Kidney (tissue), 14 donors: ENCODE data around the gene CTRL. TPM values are rescaled to one million over a fixed set of nuclear protein-coding genes. Genes with fewer than 3 reads are reported as not detected.
"Not testable (repeated sequence)": the region's sequence is repeated elsewhere in the genome, so short reads cannot be mapped to it uniquely, and the experiment has no call there.

Experiments used
- DNase-seq, 5 donors: peaks; one replicate each; pipeline ENCODE4 v3.0.0-alpha.2; 2013 to 2020
- FAIRE-seq: peaks from 2 replicates; lab custom pipeline; 2012; peaks lifted over from hg19 to GRCh38; lab: Jason Lieb, UNC
- H3K27ac ChIP-seq, 2 donors: one replicate each; pipeline ENCODE4 v1.7.0; 2013; ENCODE audit warnings: low read depth in 2 of 2, low read length in 2 of 2, inconsistent platforms in 1 of 2
- H3K27me3 ChIP-seq: one replicate; pipeline ENCODE4 v1.7.1; 2013; ENCODE audit warnings: low read length, inconsistent platforms; ENCODE audit not compliant: control insufficient read depth, insufficient read depth
- H3K36me3 ChIP-seq, 3 donors: one replicate each; pipeline versions ENCODE4 v1.7.0 to v1.7.1; 2013; ENCODE audit warnings: low read length in 3 of 3, control low read depth in 1 of 3, inconsistent platforms in 1 of 3; ENCODE audit not compliant: insufficient read depth in 3 of 3, control insufficient read depth in 2 of 3
- H3K4me1 ChIP-seq, 3 donors: one replicate each; pipeline versions ENCODE4 v1.7.0 to v1.7.1; 2013; ENCODE audit warnings: low read length in 3 of 3, inconsistent platforms in 1 of 3, low read depth in 1 of 3; ENCODE audit not compliant: control insufficient read depth in 2 of 3, insufficient read depth in 2 of 3
- H3K4me3 ChIP-seq, 3 donors: one replicate each; pipeline versions ENCODE4 v1.7.0 to v1.8.1; 2013; ENCODE audit warnings: low read length in 3 of 3, control low read depth in 1 of 3, inconsistent platforms in 1 of 3
- H3K9ac ChIP-seq, 3 donors: one replicate each; pipeline versions ENCODE4 v1.7.0 to v1.7.1; 2013; ENCODE audit warnings: low read length in 3 of 3, control low read depth in 1 of 3, inconsistent platforms in 1 of 3
- H3K9me3 ChIP-seq, 3 donors: one replicate each; pipeline versions ENCODE4 v1.7.0 to v1.7.1; 2013; ENCODE audit warnings: low read length in 3 of 3, control low read depth in 1 of 3, inconsistent platforms in 1 of 3; ENCODE audit not compliant: control insufficient read depth in 2 of 3, insufficient read depth in 1 of 3
- intact Hi-C: fragments of 100-400 bp; cut with DNase I; formaldehyde crosslinking; loops from one replicate; pipeline ENCODE4 v1.11.1; 2022
- polyA plus RNA-seq: library from polyadenylated mRNA; stranded (reverse); fragments of 350-450 nt; fragmentation: Illumina TruSeq; extraction: RNeasy Lipid Tissue Mini Kit (QIAGEN cat#74804); gene quantifications from one replicate; pipeline ENCODE4 v1.2.3, GENCODE V29; 2014; ENCODE audit warnings: low read depth, low replicate concordance; ENCODE audit not compliant: insufficient read depth
- total RNA-seq: library from RNA; stranded (reverse); fragmentation: NEBNext Ultra II Directional; extraction: Animal tissue kit (Norgen Biotek cat#: 25700); gene quantifications from one replicate; pipeline ENCODE4 v1.2.1, GENCODE V29; 2021
- TF ChIP-seq, protein P1 (sequence below): IDR thresholded peaks from 3 replicates; pipeline ENCODE4 v1.5.1; 2012; ENCODE audit warnings: mild to moderate bottlenecking, moderate library complexity, borderline replicate concordance; ENCODE audit not compliant: insufficient read depth; ENCODE audit errors: extremely low read depth
- donor health status: control.
- donor health status: control.
- donor health status: control.
- donor health status: control.
- donor health status: control.
- donor health status: DM: yes; HTN: yes; CAD: no.
- donor health status: Normal renal cell carcinoma (clear cell type).

The CTRL gene
- total and polyA plus RNA-seq, 2 donors from 2014 or later = 0.69 TPM; not detected in 1

DNA sequence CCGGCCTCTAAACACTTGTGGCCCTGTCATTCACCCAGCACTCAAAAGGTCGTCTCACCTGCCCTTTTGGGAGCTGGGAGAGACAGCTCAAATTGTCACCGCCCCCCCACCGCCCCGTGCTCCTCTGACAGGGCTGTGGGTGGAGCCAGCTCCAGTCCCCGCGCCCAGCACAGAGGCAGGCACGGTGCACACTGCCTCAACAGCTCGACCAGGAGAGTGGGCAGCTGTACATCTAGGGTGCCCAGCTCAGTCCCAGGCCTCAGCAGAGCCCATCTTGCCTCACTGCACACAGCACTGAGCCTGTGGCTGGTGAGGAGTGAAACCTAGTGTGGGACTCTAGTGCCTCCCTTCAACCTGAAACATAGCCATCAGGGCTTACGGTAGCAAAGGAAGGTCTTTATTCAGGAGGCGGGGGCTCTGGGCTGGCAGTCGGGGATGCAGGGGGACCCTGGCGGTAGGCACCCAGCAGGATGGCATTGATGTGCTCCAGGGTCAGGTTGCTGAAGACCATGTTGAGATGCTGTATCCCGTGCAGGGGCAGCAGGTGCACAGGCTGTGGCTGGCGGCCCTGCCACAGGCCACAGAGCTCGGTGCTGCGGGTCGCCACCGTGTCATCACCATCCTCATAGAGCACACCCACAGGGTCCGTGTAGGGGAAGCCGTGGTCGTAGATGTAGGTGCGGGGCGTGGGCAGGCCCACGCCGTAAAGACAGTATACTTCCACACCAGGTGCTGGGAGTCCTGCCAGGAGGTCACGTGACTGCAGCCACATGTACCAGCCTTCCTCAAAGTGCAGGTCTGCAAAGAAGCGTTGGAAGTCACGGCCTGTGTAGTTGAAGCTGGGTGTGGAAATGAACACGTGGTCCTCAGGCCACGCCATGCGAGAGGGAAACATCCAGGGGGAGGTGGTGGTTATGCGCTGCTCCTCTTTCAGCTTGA, 8.1 kb upstream of the CTRL start:
- H3K27ac ChIP-seq = no peak overlapping the region
- DNase-seq (no peak), FAIRE-seq (no peak)
- H3K36me3 ChIP-seq = peaks cover 0 to 10% (median 0%) of the 10 kb centered on the region in 3 donors
- peaks cover 0 to 22% (median 10%) of the 10 kb centered on the region in 3 donors for H3K4me1 ChIP-seq
- no peak overlapping the region for H3K9ac ChIP-seq
- H3K4me3 ChIP-seq = no peak overlapping the region
- intact Hi-C loops = no loop called here
- TF ChIP-seq, protein P1, sequence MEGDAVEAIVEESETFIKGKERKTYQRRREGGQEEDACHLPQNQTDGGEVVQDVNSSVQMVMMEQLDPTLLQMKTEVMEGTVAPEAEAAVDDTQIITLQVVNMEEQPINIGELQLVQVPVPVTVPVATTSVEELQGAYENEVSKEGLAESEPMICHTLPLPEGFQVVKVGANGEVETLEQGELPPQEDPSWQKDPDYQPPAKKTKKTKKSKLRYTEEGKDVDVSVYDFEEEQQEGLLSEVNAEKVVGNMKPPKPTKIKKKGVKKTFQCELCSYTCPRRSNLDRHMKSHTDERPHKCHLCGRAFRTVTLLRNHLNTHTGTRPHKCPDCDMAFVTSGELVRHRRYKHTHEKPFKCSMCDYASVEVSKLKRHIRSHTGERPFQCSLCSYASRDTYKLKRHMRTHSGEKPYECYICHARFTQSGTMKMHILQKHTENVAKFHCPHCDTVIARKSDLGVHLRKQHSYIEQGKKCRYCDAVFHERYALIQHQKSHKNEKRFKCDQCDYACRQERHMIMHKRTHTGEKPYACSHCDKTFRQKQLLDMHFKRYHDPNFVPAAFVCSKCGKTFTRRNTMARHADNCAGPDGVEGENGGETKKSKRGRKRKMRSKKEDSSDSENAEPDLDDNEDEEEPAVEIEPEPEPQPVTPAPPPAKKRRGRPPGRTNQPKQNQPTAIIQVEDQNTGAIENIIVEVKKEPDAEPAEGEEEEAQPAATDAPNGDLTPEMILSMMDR = no peak
- no peaks in the 10 kb centered on the region for H3K9me3 ChIP-seq
- no peaks in the 10 kb centered on the region for H3K27me3 ChIP-seq

DNA sequence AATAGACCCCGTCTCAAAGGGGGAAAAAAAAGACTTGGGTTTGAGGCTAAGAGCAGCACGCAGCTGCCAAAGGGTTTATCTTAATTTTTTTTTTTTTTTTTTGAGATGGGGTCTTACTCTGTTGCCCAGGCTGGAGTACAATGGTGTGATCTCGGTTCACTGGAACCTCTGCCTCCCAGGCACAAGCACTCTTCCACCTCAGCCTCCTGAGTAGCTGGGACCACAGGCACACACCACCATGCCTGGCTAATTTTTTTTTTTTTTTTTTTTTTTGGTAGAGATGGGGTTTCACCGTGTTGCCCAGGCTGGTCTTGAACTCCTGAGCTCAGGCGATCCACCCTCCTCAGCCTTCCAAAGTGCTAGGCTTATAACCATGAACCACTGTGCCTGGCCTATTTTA, 6.1 kb upstream of the CTRL start:
- FAIRE-seq, H3K9ac ChIP-seq, H3K27ac ChIP-seq, DNase-seq, intact Hi-C loops, H3K36me3 ChIP-seq, H3K9me3 ChIP-seq, H3K4me3 ChIP-seq, H3K27me3 ChIP-seq: not testable (repeated sequence)
- peaks cover 0 to 25% (median 11%) of the 10 kb centered on the region in 3 donors for H3K4me1 ChIP-seq

DNA sequence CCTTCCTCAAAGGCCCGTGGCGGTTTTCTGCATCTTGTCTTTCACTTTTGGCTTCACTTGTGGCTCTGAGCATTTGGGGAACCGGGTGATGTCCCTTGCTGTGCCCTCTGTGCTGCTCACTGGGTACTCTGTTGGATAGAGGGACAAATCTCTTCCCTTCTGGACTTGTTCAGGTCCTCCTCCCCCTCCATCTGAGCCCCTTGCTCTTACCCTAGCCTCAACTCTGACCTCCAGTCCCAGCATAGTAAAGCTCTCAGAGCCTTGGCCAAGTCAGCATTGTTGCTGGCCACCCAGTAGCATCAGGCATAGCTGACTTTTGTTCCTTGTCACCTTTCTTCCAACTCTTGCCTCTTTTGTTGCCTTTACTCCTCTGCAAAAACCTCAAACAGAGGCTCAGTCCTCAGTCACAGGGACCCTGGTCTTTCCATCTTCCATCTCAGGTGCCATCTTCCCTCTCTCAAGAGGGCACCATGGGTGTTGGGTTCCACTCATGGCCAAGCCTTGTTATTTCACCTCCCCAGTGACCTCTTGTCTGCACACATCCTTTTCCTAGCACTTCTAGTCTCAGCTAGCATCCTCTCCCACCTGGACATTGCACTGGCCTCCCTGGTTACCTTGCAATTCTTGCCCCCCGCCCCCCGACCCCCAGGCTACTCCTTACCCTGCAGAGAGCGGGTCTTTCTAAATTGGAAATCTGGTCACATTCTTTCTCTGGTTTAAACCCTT, 5.4 kb upstream of the CTRL start:
- H3K9ac ChIP-seq = peak overlapping the region; percentile 52 to 93 (median 59)
- peaks cover 0 to 6% (median 2%) of the 10 kb centered on the region in 3 donors for H3K36me3 ChIP-seq
- H3K9me3 ChIP-seq = no peaks in the 10 kb centered on the region
- peak overlapping the region; percentile 70 to 86 (median 84) for H3K4me3 ChIP-seq
- DNase-seq (peak in 2 of 5 donors; percentile 61 to 78), FAIRE-seq (no peak)
- no peaks in the 10 kb centered on the region for H3K27me3 ChIP-seq
- TF ChIP-seq, protein P1 = no peak
- intact Hi-C loops = no loop called here
- H3K4me1 ChIP-seq = peaks cover 0 to 25% (median 11%) of the 10 kb centered on the region in 3 donors
- H3K27ac ChIP-seq = peak overlapping the region; percentile 90 to 92
